CD4-positive, alpha-beta T cell treated with Interleukin-6 at 100 ng/mL for 8 hours (primary cell): ENCODE data around the gene DNAJC30.

Source experiments
- DNase-seq: peaks from one replicate; pipeline ENCODE4 v3.0.0-alpha.2; 2020; ENCODE audit warnings: mixed read lengths, low spot score

DNAJC30 gene

DNA sequence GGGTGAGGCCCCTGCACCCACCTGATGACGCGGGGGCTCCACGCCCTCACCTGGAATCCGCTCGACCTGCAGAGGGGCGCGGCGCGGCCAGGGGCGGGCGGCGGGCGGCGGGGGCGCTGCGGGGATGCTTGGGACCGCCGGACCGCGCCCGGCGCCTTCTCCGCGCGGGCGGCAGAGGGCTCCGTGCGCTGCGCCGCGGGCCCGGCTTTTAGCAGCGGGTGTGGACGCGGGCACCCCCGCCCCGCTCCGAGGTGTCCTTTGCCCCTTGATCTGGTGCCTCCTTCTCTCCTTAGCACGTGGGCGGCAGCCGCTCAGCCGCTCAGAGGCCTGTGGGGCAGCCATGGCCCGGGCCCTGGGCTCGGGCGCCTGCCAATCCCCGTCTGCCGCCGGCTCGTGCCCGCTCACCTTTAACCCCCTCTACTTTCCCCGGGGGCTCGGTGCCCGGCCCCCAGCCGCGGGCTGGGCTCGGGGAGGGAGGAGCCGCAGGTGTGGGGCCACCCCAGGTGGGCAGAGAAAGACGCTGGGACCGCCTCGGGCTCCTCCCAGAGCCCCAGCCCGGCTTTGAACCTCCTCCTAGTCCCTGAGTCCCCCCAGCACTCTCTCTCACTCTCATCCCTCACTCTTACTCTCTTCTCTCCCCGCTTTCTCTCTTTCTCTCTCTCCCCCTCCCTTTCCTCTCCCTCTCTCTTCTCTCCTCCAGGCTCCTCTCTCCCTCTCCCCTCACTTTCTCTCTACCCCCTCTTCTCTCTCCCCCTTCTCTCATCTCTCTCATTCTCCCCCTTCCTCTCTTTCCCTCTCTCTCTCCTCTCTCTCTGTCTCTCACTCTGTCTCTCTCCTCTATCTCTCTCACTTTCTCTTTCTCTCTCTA is 35.3 kb downstream of the DNAJC30 start:
- DNase-seq, result no peak

DNA sequence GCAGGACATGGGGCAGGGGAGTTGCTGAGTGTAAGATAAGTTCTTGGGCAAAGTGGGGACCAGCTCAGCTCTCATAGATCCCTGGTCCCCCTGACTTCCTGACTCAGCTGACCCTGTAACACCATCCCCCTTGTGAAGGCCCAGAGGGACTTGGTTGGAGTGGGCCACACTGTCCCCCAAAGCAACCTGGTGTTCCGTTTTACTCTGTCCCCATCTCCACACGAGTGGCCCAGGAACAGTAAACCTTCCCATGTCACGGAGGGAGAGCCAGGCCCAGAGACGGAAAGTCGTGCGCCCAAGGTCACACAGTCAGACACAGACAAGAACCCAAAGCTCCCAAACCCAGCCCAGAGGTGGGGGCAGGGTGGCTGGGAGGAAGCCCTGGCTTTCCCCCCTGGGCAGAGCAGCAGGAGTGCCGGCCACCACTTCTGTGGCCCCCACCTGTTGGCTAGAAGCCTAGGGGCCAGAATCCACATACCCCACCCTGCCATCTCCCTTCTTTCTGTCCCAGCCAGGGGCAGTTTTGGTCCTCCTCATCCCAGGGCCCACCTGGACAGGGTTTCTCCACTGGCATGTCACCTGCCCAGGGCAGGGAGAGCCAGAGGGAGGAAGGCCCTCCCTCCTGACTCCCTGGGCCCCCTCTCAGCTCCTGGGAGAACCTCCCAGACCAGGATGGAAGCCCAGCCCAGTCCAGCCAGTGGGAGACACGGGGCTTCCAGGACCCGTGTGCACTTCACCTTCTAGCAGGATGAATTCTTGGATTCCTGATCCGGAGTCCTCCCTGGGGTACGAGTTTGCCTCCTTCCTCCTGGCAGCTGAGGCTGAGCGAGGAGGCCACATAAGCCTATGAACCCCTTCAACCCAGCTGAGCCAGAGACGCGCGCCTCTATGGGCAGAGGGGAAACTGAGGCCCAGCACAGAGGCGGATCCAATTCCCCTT is 36.2 kb downstream of the DNAJC30 start:
- DNase-seq, result no peak

DNA sequence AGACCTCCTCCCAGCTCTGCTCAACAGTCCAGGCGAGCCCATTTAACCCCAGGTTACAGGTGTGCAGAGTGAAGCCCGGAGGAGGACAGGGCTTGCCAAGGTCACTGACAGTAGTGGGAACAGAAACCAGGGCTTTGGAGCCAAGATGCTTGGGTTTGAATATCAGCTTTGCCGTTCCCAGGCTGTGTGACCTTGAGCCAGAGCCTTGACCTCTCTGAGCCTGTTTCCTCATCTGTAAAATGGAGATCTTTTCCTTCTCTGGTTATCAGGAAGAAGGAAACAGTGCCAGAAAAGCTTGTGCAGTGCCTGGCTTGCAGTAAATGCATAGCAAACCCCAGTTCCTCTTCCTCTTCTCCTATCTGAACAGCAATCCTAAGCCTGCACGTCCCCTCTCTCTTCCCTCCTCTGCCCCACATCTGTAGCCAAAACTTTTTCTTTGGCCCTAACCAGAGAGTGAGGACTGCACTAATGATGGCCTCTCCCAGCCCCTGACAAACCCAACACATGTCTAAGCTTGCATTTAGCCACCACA is 37.5 kb downstream of the DNAJC30 start:
- no peak for DNase-seq

DNA sequence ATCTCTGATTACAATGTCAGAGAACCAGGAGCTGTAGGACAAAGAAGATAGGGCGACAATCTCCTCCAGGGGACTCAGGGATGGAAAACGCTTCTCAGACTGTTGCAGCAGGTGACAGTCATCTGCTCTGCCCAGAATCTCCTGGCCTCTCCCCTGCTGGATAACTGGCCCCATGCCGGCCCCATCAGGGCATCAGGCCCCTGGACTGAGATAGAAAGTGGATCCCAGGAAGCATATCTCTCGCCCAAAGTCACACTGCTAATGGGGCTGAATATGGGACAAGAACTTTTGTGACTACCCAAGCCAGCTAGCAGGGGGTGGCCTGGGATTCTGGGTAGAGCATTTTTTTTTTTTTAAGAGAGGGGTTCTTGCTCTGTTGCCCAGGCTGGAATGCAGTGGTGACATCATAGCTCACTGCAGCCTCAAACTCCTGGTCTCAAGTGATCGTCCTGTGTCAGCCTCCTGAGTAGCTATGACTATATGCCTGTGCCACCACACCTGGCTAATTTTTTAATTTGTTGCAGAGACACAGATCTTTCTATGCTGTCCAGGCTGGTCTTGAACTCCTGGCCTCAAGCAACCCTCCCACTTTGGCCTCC is 38.5 kb downstream of the DNAJC30 start:
- DNase-seq, result no peak

DNA sequence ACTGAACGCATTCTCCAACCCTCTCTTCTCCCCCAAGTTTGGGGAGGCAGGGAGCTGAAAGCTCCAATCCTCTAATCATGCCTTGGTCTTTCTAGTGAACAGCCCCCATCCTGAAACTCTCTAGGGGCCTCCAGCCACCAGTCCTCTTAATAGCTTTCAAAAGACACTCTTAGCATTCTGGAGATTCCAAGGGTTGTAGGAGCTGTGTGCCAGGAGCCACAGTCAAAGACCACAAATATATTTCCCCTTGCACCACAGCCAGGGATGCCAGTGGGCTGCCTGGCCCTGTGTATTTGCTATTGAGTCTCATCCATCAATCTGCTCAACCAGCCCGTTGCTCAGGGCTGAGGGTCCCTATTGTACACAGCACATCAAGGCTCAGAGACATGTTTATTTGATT is 40.4 kb downstream of the DNAJC30 start:
- no peak for DNase-seq

GRCh38 chr7:73638911-73639310 is 44.3 kb downstream of the DNAJC30 start:
- no peak for DNase-seq

DNA sequence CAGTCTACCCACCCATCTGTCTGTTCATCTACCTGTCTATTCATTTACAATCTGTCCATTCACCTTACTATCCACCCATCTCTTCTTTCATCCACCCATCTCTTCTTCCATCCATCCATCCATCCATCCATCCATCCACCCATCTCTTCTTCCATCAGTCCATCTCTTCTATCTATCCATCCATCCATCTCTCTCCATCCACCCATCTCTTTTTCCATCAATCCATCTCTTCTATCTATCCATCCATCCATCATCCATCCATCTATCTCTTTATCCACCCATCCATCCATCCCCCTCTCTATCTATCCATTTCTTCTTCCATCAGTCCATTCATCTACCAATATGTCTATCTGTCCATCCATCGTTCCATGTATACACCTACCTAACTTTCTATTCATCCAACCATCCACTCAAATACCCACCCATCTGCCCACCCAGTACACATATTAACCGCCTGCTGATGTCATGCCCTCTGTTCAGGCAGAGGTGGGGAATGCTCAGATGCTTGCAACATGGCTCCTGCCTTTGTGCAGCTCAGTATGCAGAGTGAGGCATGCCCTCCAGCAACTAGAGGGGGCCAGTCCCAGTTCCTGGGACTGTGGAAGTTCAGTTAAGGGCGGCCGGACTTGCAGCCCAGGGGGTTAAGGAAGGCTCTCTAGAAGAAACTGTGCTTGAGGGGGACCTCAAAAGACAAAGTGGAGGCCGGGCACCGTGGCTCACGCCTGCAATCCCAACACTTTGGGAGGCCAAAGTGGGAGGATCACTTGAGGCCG is 47.6 kb downstream of the DNAJC30 start:
- DNase-seq, result no peak

DNA sequence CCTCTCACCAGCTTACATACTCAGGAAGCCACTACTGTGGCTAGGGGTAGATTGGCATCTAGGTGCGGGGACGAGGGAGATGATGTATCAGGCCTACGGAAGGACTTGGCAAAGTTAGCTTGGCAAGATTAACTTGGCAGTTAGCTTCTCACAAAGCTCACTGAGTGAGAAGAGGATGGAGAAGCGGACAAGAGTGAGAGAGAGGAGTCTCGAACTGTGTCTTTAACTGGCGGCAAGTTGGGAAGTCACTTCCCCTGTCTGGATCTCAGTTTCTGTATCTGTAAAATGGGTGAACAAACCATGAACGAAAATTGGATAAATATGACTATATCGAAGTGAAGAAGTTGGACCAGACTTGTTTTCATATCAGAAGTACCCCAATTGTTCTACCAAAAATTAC is 49.4 kb downstream of the DNAJC30 start:
- DNase-seq, result no peak

GRCh38 chr7:73633323-73633722 is 49.9 kb downstream of the DNAJC30 start:
- DNase-seq, result no peak

- DNase-seq, result no peak
Measured at GRCh38 chr7:73631558-73631957, 51.7 kb downstream of the DNAJC30 start.
